IMR-90 (cell line): Measurements from ENCODE around the gene DLL3. TPM values are rescaled to one million over a fixed set of nuclear protein-coding genes. Genes with fewer than 3 reads are reported as not detected.

Experiments
- ATAC-seq: fragments of 200-7000 bp; cut with Tn5 transposase; 2 replicates; pipeline ENCODE4 v1.9.1; 2020; ENCODE audit warnings: low read depth, mild to moderate bottlenecking, moderate library complexity
- BruUV-seq: library from RNA; stranded (reverse); fragments of 400-500 nt; replicated peaks from 2 replicates; lab custom pipeline; 2021; lab: Mats Ljungman, UMichigan
- CTCF ChIA-PET: fragments of 300-600 bp; formaldehyde crosslinking; extraction: SDS; loops from one replicate; lab custom pipeline; 2021; ENCODE audit warnings: antibody characterized with exemption; lab: Yijun Ruan, JAX
- POLR2A ChIA-PET: fragments of 300-600 bp; sonication (Branson Sonifier 250); formaldehyde crosslinking; loops from one replicate; lab custom pipeline; 2022; ENCODE audit warnings: antibody characterized with exemption; ENCODE audit not compliant: unreplicated experiment; lab: Charles Lee
- DNase-seq: peaks from one replicate; pipeline ENCODE4 v3.0.0; 2013
- H2AFZ ChIP-seq: replicated peaks from 2 replicates; pipeline ENCODE3; 2013; ENCODE audit warnings: low read length, mild to moderate bottlenecking; ENCODE audit not compliant: poor library complexity
- H2AK5ac ChIP-seq: 2 replicates; pipeline ENCODE4 v1.6.1; 2013; ENCODE audit warnings: low read depth, low read length, inconsistent platforms
- H2AK9ac ChIP-seq: replicated peaks from 2 replicates; pipeline ENCODE3; 2013; ENCODE audit warnings: mild to moderate bottlenecking, low read depth, low read length, moderate library complexity; ENCODE audit not compliant: poor library complexity
- H2BK120ac ChIP-seq: 2 replicates; pipeline ENCODE4 v1.6.1; 2013; ENCODE audit warnings: low read depth, low read length, inconsistent platforms
- H2BK15ac ChIP-seq: 3 replicates; pipeline ENCODE4 v1.6.1; 2013; ENCODE audit warnings: low read depth, low read length, inconsistent platforms
- H2BK20ac ChIP-seq: 2 replicates; pipeline ENCODE4 v1.6.1; 2013; ENCODE audit warnings: low read depth, mild to moderate bottlenecking, inconsistent platforms, low read length, moderate library complexity
- H2BK5ac ChIP-seq: 2 replicates; pipeline ENCODE4 v1.6.1; 2013; ENCODE audit warnings: mild to moderate bottlenecking, low read depth, low read length, inconsistent platforms; ENCODE audit not compliant: poor library complexity, severe bottlenecking
- H3K14ac ChIP-seq: replicated peaks from 2 replicates; pipeline ENCODE4 v1.6.1; 2013; ENCODE audit warnings: low read depth, low read length, inconsistent platforms
- H3K18ac ChIP-seq: 2 replicates; pipeline ENCODE4 v1.6.1; 2013; ENCODE audit warnings: low read depth, low read length, control low read depth
- H3K23ac ChIP-seq: 2 replicates; pipeline ENCODE4 v1.6.1; 2013; ENCODE audit warnings: low read depth, low read length, inconsistent platforms
- H3K27ac ChIP-seq: 2 replicates; pipeline ENCODE4 v1.5.1; 2013; ENCODE audit warnings: mild to moderate bottlenecking, control low read depth, low read length; ENCODE audit not compliant: insufficient read depth
- H3K27me3 ChIP-seq: 2 replicates; pipeline ENCODE4 v1.6.1; 2013; ENCODE audit warnings: low read length; ENCODE audit not compliant: control insufficient read depth, insufficient read depth
- H3K36me3 ChIP-seq: 2 replicates; pipeline ENCODE4 v1.6.1; 2013; ENCODE audit warnings: low read length, mixed read lengths; ENCODE audit not compliant: control insufficient read depth, insufficient read depth
- H3K4ac ChIP-seq: 2 replicates; pipeline ENCODE4 v1.6.1; 2013; ENCODE audit warnings: low read depth, low read length, inconsistent platforms
- H3K4me1 ChIP-seq: 2 replicates; pipeline ENCODE4 v1.6.1; 2013; ENCODE audit warnings: low read length, mixed read lengths; ENCODE audit not compliant: control insufficient read depth, insufficient read depth
- H3K4me2 ChIP-seq: 2 replicates; pipeline ENCODE4 v1.6.1; 2013; ENCODE audit warnings: low read depth, mild to moderate bottlenecking, control low read depth, low read length, moderate library complexity
- H3K4me3 ChIP-seq: 2 replicates; pipeline ENCODE4 v1.5.1; 2013; ENCODE audit warnings: low read depth, mild to moderate bottlenecking, control low read depth, low read length, moderate library complexity; ENCODE audit not compliant: insufficient read depth
- H3K56ac ChIP-seq: 2 replicates; pipeline ENCODE4 v1.6.1; 2013; ENCODE audit warnings: low read length, inconsistent platforms; ENCODE audit not compliant: insufficient read depth; ENCODE audit errors: extremely low read depth
- H3K79me1 ChIP-seq, 2 experiments: 2 replicates each; pipeline ENCODE4 v1.6.1; 2013; ENCODE audit warnings: low read length in 2 of 2, inconsistent platforms in 1 of 2, low read depth in 1 of 2
- H3K9ac ChIP-seq: 2 replicates; pipeline ENCODE4 v1.6.1; 2013; ENCODE audit warnings: low read depth, low read length, control low read depth
- H3K9me1 ChIP-seq: 2 replicates; pipeline ENCODE4 v1.6.1; 2013; ENCODE audit warnings: low read length, inconsistent platforms; ENCODE audit not compliant: insufficient read depth
- H3K9me3 ChIP-seq: 2 replicates; pipeline ENCODE4 v1.6.1; 2013; ENCODE audit warnings: low read length; ENCODE audit not compliant: control insufficient read depth, insufficient read depth
- H4K20me1 ChIP-seq: 2 replicates; pipeline ENCODE4 v1.6.1; 2013; ENCODE audit warnings: low read length, inconsistent platforms; ENCODE audit not compliant: insufficient read depth
- H4K5ac ChIP-seq: 2 replicates; pipeline ENCODE4 v1.6.1; 2013; ENCODE audit warnings: mild to moderate bottlenecking, low read depth, low read length, control low read depth
- H4K8ac ChIP-seq, 2 experiments: 2 replicates each; pipeline ENCODE4 v1.6.1; 2013; ENCODE audit warnings: low read depth in 2 of 2, low read length in 2 of 2, control low read depth in 1 of 2, inconsistent platforms in 1 of 2
- H4K91ac ChIP-seq: 2 replicates; pipeline ENCODE4 v1.6.1; 2013; ENCODE audit warnings: low read depth, low read length, inconsistent platforms; ENCODE audit not compliant: insufficient read depth
- BHLHE40 ChIP-seq: fragments of 150-350 bp; IDR thresholded peaks from 2 replicates; pipeline ENCODE4 v1.6.1; 2016; ENCODE audit warnings: mild to moderate bottlenecking, low read depth, low read length
- CEBPB ChIP-seq: IDR thresholded peaks from 2 replicates; pipeline ENCODE4 v1.6.1; 2012; ENCODE audit warnings: low read depth, low read length, improper control_type of control experiment
- CHD1 ChIP-seq: IDR thresholded peaks from 2 replicates; pipeline ENCODE4 v1.6.1; 2012; ENCODE audit warnings: low read depth, low read length, improper control_type of control experiment
- CTCF ChIP-seq: conservative IDR thresholded peaks from 2 replicates; pipeline ENCODE4 v1.5.1; 2012; ENCODE audit warnings: mild to moderate bottlenecking, low read depth, low read length, improper control_type of control experiment
- ELK1 ChIP-seq: fragments of 150-350 bp; IDR thresholded peaks from 2 replicates; pipeline ENCODE4 v1.6.1; 2016; ENCODE audit warnings: low read depth, mild to moderate bottlenecking, low read length, moderate library complexity, borderline replicate concordance
- FOS ChIP-seq: fragments of 150-350 bp; IDR thresholded peaks from 2 replicates; pipeline ENCODE4 v1.6.1; 2016; ENCODE audit warnings: low read depth, low read length
- MAFK ChIP-seq: IDR thresholded peaks from 2 replicates; pipeline ENCODE4 v1.6.1; 2012; ENCODE audit warnings: low read depth, low read length, improper control_type of control experiment
- MAZ ChIP-seq: IDR thresholded peaks from 2 replicates; pipeline ENCODE4 v1.6.1; 2012; ENCODE audit warnings: low read depth, mild to moderate bottlenecking, low read length, improper control_type of control experiment, moderate library complexity, borderline replicate concordance
- MXI1 ChIP-seq: IDR thresholded peaks from 2 replicates; pipeline ENCODE4 v1.6.1; 2012; ENCODE audit warnings: low read depth, mild to moderate bottlenecking, low read length, moderate library complexity, borderline replicate concordance
- NFE2L2 ChIP-seq: fragments of 150-350 bp; IDR thresholded peaks from 2 replicates; pipeline ENCODE4 v1.6.1; 2016; ENCODE audit warnings: low read depth, mild to moderate bottlenecking, low read length
- POLR2A ChIP-seq: IDR thresholded peaks from 2 replicates; pipeline ENCODE4 v1.6.1; 2012; ENCODE audit warnings: mild to moderate bottlenecking, low read depth, low read length
- RAD21 ChIP-seq: IDR thresholded peaks from 2 replicates; pipeline ENCODE4 v1.6.1; 2012; ENCODE audit warnings: low read length, improper control_type of control experiment
- RCOR1 ChIP-seq: IDR thresholded peaks from 2 replicates; pipeline ENCODE4 v1.6.1; 2012; ENCODE audit warnings: mild to moderate bottlenecking, low read length, improper control_type of control experiment; ENCODE audit not compliant: insufficient replicate concordance
- RFX5 ChIP-seq: IDR thresholded peaks from 2 replicates; pipeline ENCODE4 v1.8.0; 2012; ENCODE audit warnings: low read depth, mild to moderate bottlenecking, low read length, moderate library complexity
- SMC3 ChIP-seq: fragments of 150-350 bp; IDR thresholded peaks from 2 replicates; pipeline ENCODE4 v1.6.1; 2016; ENCODE audit warnings: low read depth, mild to moderate bottlenecking, antibody characterized with exemption, low read length, moderate library complexity
- USF2 ChIP-seq: fragments of 150-350 bp; IDR thresholded peaks from 2 replicates; pipeline ENCODE4 v1.6.1; 2017; ENCODE audit warnings: mild to moderate bottlenecking, antibody characterized with exemption, low read length, low read depth
- WGBS, 2 experiments: methylation state at CpG; one replicate each; pipeline versions ENCODE4 v1.1.5 to v1.1.7; 2013; ENCODE audit warnings: missing lambda C conversion rate in 2 of 2; ENCODE audit not compliant: insufficient read length in 1 of 2; ENCODE audit errors: extremely low coverage in 2 of 2; 5-methylcytosine and 5-hydroxymethylcytosine counted together
- dilution Hi-C: fragments of 300-500 bp; cut with HindIII; formaldehyde crosslinking; loops from one replicate; pipeline ENCODE4 v1.14.3; 2018; ENCODE audit warnings: low sequenced_read_pairs; ENCODE audit not compliant: unreplicated experiment
- in situ Hi-C: fragments of 300-500 bp; cut with MboI; formaldehyde crosslinking; loops from 3 replicates; pipeline ENCODE4 v1.14.3; 2019; ENCODE audit warnings: low sequenced_read_pairs, inconsistent platforms, mixed read lengths
- intact Hi-C: fragments of 100-400 bp; cut with micrococcal nuclease; formaldehyde crosslinking; loops from 2 replicates; pipeline ENCODE4 v1.10.0; 2022
- polyA plus RNA-seq, 3 experiments: library from polyadenylated mRNA; depleted of rRNA; stranded (reverse); fragments of >200 nt; gene quantifications; 2 replicates each; pipeline ENCODE4 v1.2.3, GENCODE V29; 2012; ENCODE audit warnings: low replicate concordance in 1 of 3
- total RNA-seq: library from RNA; depleted of rRNA; stranded (reverse); fragments of >200 nt; gene quantifications from 2 replicates; pipeline ENCODE4 v1.2.3, GENCODE V29; 2012

Gene DLL3
- total and polyA plus RNA-seq, 2 of the 4 experiments (the other 2 are of a cell fraction) = 0.36 to 1.3 TPM

- Histone ChIP-seq H3K14ac (no peak overlapping the region), H3K18ac (no peak overlapping the region), H3K9me3 (peaks cover 9% of the 10 kb centered on the region), H2AK9ac (no peak overlapping the region), H3K23ac (no peak overlapping the region), H2AK5ac (no peak overlapping the region), H4K8ac (no peak overlapping the region), H3K9ac (no peak overlapping the region), H3K4me2 (no peak overlapping the region), H3K79me1 (no peaks in the 10 kb centered on the region), H4K91ac (no peak overlapping the region), H2BK15ac (no peak overlapping the region), H2BK120ac (no peak overlapping the region), H2BK20ac (no peak overlapping the region), H3K56ac (no peak overlapping the region), H3K9me1 (no peaks in the 10 kb centered on the region), H3K27me3 (peaks cover 49% of the 10 kb centered on the region), H3K4me3 (no peak overlapping the region), H3K27ac (no peak overlapping the region), H4K20me1 (no peaks in the 10 kb centered on the region), H3K36me3 (no peaks in the 10 kb centered on the region), H4K5ac (no peak overlapping the region), H3K4me1 (peaks cover 6% of the 10 kb centered on the region; the same call in 1 of the 2 replicates), H3K4ac (no peak overlapping the region), H2BK5ac (no peak overlapping the region), H2AFZ (no peak overlapping the region)
- intact Hi-C loops = no loop called here
- ChIA-PET POLR2A (no interaction called here), CTCF (interaction anchor here (0.9 kb wide), 1 partner anchor 14 kb away, joined by 4 read pairs; no protein-coding TSS in a partner anchor)
- DNase-seq (no peak), ATAC-seq (no peak)
- WGBS, 2 experiments = no CpG with 5 or more reads among the region's 5 CpGs
- TF ChIP-seq MXI1 (no peak), RCOR1 (no peak), SMC3 (no peak), CHD1 (no peak), BHLHE40 (no peak), RFX5 (no peak), USF2 (no peak), FOS (no peak), NFE2L2 (no peak), POLR2A (no peak), MAZ (no peak), CTCF (no peak), MAFK (no peak), CEBPB (no peak), RAD21 (no peak), ELK1 (no peak)
- in situ Hi-C loops = no loop called here
- dilution Hi-C loops = no loop called here
- BruUV-seq = no TSS peak
Measured at GRCh38 chr19:39518458-39518857, 19.7 kb downstream of the DLL3 start.
